Fibroblast of lung (primary cell): ENCODE results near the gene ROR2.

Source experiments
- CTCF ChIP-seq, 2 donors: IDR thresholded peaks in 1 of 2; conservative IDR thresholded peaks in 1 of 2; 1 replicate in 1 of 2; 2 replicates in 1 of 2; pipeline ENCODE4 v1.5.1; 2011 to 2012; ENCODE audit warnings: low read length in 2 of 2, control low read depth in 1 of 2, inconsistent platforms in 1 of 2, low read depth in 1 of 2, mild to moderate bottlenecking in 1 of 2
- EZH2 ChIP-seq: IDR thresholded peaks from 2 replicates; pipeline ENCODE4 v1.5.1; 2012; ENCODE audit warnings: low read length, control low read depth, mild to moderate bottlenecking; ENCODE audit errors: missing control alignments

GRCh38 chr9:91560301-91560700 is 389.7 kb downstream of the ROR2 start:
- no peak for TF ChIP-seq CTCF (conservative IDR thresholded peaks at IDR 0.05 in 1 of 2, IDR thresholded peaks at IDR 0.05 in 1 of 2; ENCODE audit: low read depth in 1 of 2, low read length in 2 of 2)
- no peak for TF ChIP-seq EZH2
